Measurements from ENCODE around the gene SATB1. TPM values are rescaled to one million over a fixed set of nuclear protein-coding genes. Genes with fewer than 3 reads are reported as not detected.

SATB1 gene
- total RNA-seq, 1 experiment from 2014 or later, result 2.7 TPM

DNA sequence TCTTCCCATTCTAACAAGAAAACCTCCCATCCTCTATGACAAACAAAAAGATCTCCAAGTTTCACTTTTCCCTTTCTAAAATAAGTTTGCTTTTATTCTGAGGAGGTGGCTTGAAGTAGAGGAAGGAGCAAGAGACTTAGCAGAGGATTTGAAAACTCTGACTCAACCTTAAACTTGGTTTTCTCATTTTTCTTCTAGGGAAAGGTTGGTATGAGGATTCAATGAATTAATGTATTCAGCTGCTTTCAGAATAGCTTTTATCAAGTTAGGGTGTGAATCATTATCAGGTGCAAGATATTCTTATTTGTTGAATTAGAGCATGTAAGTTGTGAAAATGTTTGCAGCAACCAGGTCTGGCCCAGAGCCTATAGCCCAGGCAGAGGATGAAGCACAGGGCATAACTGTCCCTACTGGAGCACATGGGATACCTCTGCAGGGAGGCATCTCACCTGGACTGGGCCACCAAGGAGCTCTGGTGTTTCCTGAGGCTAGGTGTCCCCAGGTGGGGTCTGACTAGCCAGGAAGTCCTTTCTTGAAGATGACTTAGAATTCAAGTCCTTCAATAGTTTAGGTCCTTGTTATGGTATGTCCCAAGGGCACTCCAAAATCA is 42.3 kb downstream of the SATB1 start:
- no TSS peak for BruUV-seq (replicated peaks)
- Histone ChIP-seq H3K9ac (ENCODE audit: low read length) (no peak overlapping the region), H3K4me3 (replicated peaks in 1 of 2; ENCODE audit: low read depth in 1 of 2, low read length in 2 of 2) (no peak overlapping the region), H3K4me2 (ENCODE audit: low read length) (no peak overlapping the region), H3K27ac (ENCODE audit: low read depth, low read length) (no peak overlapping the region), H2AFZ (ENCODE audit: low read depth, low read length, poor library complexity, severe bottlenecking) (no peak overlapping the region), H3K9me3 (ENCODE audit: control insufficient read depth in 1 of 2, insufficient read depth in 1 of 2, low read depth in 1 of 2, low read length in 2 of 2) (no peaks in the 10 kb centered on the region), H3K27me3 (ENCODE audit: insufficient read depth, low read length) (no peaks in the 10 kb centered on the region), H4K20me1 (ENCODE audit: insufficient read depth) (no peaks in the 10 kb centered on the region), H3K79me2 (ENCODE audit: insufficient read depth, low read length) (no peaks in the 10 kb centered on the region), H3K9me2 (ENCODE audit: insufficient read depth) (no peaks in the 10 kb centered on the region), H3K4me1 (ENCODE audit: control insufficient read depth in 1 of 2, insufficient read depth in 2 of 2, low read length in 2 of 2) (no peaks in the 10 kb centered on the region), H3K36me3 (ENCODE audit: control insufficient read depth in 1 of 2, insufficient read depth in 2 of 2, low read length in 2 of 2) (no peaks in the 10 kb centered on the region)
- ChIA-PET RAD21 (ENCODE audit: low non-redundant PET in 1 of 2, low total read pairs in 2 of 2, uncharacterized antibody in 2 of 2, unreplicated experiment in 2 of 2) (no interaction called here), POLR2A (no interaction called here), CTCF (no interaction called here)
- intact Hi-C loops (cut with micrococcal nuclease), result no loop called here
- no peak for DNase-seq (ENCODE audit: low read depth, low spot score)
- TF ChIP-seq, protein P1, sequence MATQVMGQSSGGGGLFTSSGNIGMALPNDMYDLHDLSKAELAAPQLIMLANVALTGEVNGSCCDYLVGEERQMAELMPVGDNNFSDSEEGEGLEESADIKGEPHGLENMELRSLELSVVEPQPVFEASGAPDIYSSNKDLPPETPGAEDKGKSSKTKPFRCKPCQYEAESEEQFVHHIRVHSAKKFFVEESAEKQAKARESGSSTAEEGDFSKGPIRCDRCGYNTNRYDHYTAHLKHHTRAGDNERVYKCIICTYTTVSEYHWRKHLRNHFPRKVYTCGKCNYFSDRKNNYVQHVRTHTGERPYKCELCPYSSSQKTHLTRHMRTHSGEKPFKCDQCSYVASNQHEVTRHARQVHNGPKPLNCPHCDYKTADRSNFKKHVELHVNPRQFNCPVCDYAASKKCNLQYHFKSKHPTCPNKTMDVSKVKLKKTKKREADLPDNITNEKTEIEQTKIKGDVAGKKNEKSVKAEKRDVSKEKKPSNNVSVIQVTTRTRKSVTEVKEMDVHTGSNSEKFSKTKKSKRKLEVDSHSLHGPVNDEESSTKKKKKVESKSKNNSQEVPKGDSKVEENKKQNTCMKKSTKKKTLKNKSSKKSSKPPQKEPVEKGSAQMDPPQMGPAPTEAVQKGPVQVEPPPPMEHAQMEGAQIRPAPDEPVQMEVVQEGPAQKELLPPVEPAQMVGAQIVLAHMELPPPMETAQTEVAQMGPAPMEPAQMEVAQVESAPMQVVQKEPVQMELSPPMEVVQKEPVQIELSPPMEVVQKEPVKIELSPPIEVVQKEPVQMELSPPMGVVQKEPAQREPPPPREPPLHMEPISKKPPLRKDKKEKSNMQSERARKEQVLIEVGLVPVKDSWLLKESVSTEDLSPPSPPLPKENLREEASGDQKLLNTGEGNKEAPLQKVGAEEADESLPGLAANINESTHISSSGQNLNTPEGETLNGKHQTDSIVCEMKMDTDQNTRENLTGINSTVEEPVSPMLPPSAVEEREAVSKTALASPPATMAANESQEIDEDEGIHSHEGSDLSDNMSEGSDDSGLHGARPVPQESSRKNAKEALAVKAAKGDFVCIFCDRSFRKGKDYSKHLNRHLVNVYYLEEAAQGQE (IDR thresholded peaks at IDR 0.05; ENCODE audit: low read depth), result no peak
- TF ChIP-seq JUND (IDR thresholded peaks at IDR 0.05), result no peak
- TF ChIP-seq TCF7L2 (IDR thresholded peaks at IDR 0.05; ENCODE audit: borderline replicate concordance, extremely low read depth, insufficient read depth, insufficient read length), result no peak
- TF ChIP-seq EZH2phosphoT487 (IDR thresholded peaks at IDR 0.05; ENCODE audit: borderline replicate concordance), result no peak
- TF ChIP-seq FOSL1 (IDR thresholded peaks at IDR 0.05; ENCODE audit: low read depth), result no peak
- no peak for TF ChIP-seq EZH2 (IDR thresholded peaks at IDR 0.05)
- no peak for TF ChIP-seq POLR2A (IDR thresholded peaks at IDR 0.05; ENCODE audit: borderline replicate concordance, extremely low read depth, insufficient read depth, insufficient read length)
- no peak for TF ChIP-seq ZFX (IDR thresholded peaks at IDR 0.05)
- TF ChIP-seq ZNF274 (IDR thresholded peaks at IDR 0.05; ENCODE audit: low read depth, low read length), result no peak
- TF ChIP-seq SP1 (IDR thresholded peaks at IDR 0.05; ENCODE audit: low read depth), result no peak
- TF ChIP-seq, protein P2, sequence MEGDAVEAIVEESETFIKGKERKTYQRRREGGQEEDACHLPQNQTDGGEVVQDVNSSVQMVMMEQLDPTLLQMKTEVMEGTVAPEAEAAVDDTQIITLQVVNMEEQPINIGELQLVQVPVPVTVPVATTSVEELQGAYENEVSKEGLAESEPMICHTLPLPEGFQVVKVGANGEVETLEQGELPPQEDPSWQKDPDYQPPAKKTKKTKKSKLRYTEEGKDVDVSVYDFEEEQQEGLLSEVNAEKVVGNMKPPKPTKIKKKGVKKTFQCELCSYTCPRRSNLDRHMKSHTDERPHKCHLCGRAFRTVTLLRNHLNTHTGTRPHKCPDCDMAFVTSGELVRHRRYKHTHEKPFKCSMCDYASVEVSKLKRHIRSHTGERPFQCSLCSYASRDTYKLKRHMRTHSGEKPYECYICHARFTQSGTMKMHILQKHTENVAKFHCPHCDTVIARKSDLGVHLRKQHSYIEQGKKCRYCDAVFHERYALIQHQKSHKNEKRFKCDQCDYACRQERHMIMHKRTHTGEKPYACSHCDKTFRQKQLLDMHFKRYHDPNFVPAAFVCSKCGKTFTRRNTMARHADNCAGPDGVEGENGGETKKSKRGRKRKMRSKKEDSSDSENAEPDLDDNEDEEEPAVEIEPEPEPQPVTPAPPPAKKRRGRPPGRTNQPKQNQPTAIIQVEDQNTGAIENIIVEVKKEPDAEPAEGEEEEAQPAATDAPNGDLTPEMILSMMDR (IDR thresholded peaks at IDR 0.05 in 2 of 3, conservative IDR thresholded peaks at IDR 0.05 in 1 of 3; ENCODE audit: borderline replicate concordance in 1 of 3, insufficient read depth in 1 of 3, low read depth in 2 of 3, low read length in 2 of 3), result no peak
- no peak for ATAC-seq
